ENCODE measurements around the gene VPS54.

GRCh38 chr2:63881205-63881604, 138.0 kb downstream of the VPS54 start:
- TF ChIP-seq POLR2AphosphoS5 (IDR thresholded peaks at IDR 0.05; ENCODE audit: low read depth, low read length) (no peak), CTCF (IDR thresholded peaks at IDR 0.05) (no peak), REST (IDR thresholded peaks at IDR 0.05; ENCODE audit: insufficient read depth in 1 of 2, low read depth in 2 of 2, low read length in 1 of 2) (no peak)
